SJCRH30 (cell line): ENCODE data around the gene WDR77. TPM values are rescaled to one million over a fixed set of nuclear protein-coding genes. Genes with fewer than 3 reads are reported as not detected.

ENCODE experiments used
- DNase-seq, 2 experiments: peaks; one replicate each; pipeline ENCODE4 v3.0.0-alpha.2; 2015 to 2020
- H3K27ac ChIP-seq: fragments of 250-450 bp; sonication (Bioruptor Pico); 2 replicates; pipeline ENCODE4 v1.5.1; 2020; ENCODE audit warnings: mild to moderate bottlenecking, moderate library complexity
- H3K27me3 ChIP-seq: fragments of 250-450 bp; sonication (Bioruptor Pico); 2 replicates; pipeline ENCODE4 v1.5.1; 2020; ENCODE audit warnings: mild to moderate bottlenecking, moderate library complexity
- H3K36me3 ChIP-seq: fragments of 250-450 bp; sonication (Bioruptor Pico); 2 replicates; pipeline ENCODE4 v1.5.1; 2020; ENCODE audit warnings: mild to moderate bottlenecking, moderate library complexity
- H3K4me1 ChIP-seq: fragments of 250-450 bp; sonication (Bioruptor Pico); 2 replicates; pipeline ENCODE4 v1.5.1; 2020; ENCODE audit warnings: mild to moderate bottlenecking, moderate library complexity
- H3K4me3 ChIP-seq: fragments of 250-450 bp; sonication (Bioruptor Pico); 2 replicates; pipeline ENCODE4 v1.5.1; 2020; ENCODE audit warnings: mild to moderate bottlenecking, moderate library complexity
- H3K9me3 ChIP-seq: fragments of 250-450 bp; sonication (Bioruptor Pico); replicated peaks from 2 replicates; pipeline ENCODE4 v1.5.1; 2020; ENCODE audit warnings: mild to moderate bottlenecking, moderate library complexity
- total RNA-seq: library from RNA; depleted of rRNA; stranded (reverse); fragments of >200 nt; shearing (Covaris generic); gene quantifications from 2 replicates; pipeline ENCODE4 v1.2.3, GENCODE V29; 2014

Gene WDR77
- total RNA-seq, 1 experiment from 2014 or later, result 80.9 TPM

- no peaks in the 10 kb centered on the region for H3K27me3 ChIP-seq
- DNase-seq, result no peak
- peaks cover 47% of the 10 kb centered on the region for H3K36me3 ChIP-seq
- peak overlapping the region; percentile 76 for H3K27ac ChIP-seq
- H3K4me3 ChIP-seq, result no peak overlapping the region
- peaks cover 17% of the 10 kb centered on the region for H3K4me1 ChIP-seq
- no peaks in the 10 kb centered on the region for H3K9me3 ChIP-seq
Measured at GRCh38 chr1:111462370-111463028, 13.4 kb upstream of the WDR77 start.

DNA sequence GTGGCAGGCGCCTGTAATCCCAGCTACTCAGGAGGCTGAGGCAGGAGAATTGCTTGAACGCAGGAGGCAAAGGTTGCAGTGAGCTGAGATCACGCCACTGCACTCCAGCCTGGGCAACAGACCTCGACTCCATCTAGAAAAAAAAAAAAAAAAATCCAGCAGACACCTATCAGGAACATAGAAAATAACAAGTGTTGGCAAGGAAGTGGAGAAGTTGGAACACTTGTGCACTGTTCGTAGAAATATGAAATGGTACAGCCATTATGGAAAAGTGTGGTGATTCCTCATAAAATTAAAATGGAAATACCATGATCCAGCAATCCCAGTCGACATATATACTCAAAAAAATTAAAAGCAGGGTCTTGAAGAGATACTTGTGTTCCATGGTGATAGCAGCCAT lies 12.7 kb upstream of the WDR77 start:
- peaks cover 55% of the 10 kb centered on the region for H3K36me3 ChIP-seq
- peaks cover 17% of the 10 kb centered on the region for H3K4me1 ChIP-seq
- no peak overlapping the region for H3K27ac ChIP-seq
- no peaks in the 10 kb centered on the region for H3K9me3 ChIP-seq
- no peaks in the 10 kb centered on the region for H3K27me3 ChIP-seq
- no peak overlapping the region for H3K4me3 ChIP-seq
- no peak for DNase-seq

- H3K36me3 ChIP-seq, result peaks cover 74% of the 10 kb centered on the region
- H3K4me1 ChIP-seq, result no peaks in the 10 kb centered on the region
- no peak overlapping the region for H3K27ac ChIP-seq
- H3K27me3 ChIP-seq, result no peaks in the 10 kb centered on the region
- H3K4me3 ChIP-seq, result no peak overlapping the region
- H3K9me3 ChIP-seq, result no peaks in the 10 kb centered on the region
- no peak for DNase-seq
Measured at GRCh38 chr1:111455642-111456031, 6.6 kb upstream of the WDR77 start.

DNA sequence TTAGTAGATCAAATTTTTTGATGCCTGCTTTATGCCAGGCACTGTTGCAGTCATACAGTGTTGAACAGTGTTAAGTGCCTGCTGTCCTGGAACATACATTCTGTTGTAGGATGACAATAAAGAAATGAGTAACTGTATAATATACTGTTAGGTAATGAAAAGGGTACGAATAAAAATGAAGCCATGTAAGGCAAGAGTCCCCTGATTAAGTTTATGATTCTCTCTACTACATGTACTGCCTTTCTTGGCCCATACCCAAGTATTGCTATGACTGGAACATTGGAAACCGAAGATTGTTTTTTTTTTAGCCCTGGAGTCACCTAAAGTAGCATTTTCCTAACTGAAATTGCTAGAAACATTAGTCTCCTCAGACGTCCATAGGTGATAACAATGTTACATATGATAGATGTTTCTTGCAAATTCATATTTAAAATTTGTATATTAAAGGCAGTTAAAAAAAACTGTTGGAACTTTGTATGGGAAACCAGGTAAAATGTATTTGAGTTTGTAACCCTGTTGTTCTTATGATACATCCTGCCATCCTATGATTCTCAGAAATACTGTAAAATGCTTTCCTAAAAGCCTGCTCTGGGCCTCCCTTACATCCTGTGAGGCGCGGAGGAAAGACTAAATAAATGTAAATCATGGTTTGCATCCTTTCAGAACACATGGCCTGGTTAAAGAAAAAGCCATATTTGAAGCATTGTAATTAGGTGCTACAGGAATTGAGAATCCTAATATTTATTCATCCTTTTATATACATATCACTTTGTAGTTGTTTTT lies 6.0 kb upstream of the WDR77 start:
- H3K4me3 ChIP-seq, result no peak overlapping the region
- H3K36me3 ChIP-seq, result peaks cover 68% of the 10 kb centered on the region
- no peak overlapping the region for H3K27ac ChIP-seq
- no peak for DNase-seq
- H3K9me3 ChIP-seq, result no peaks in the 10 kb centered on the region
- H3K27me3 ChIP-seq, result no peaks in the 10 kb centered on the region
- H3K4me1 ChIP-seq, result no peaks in the 10 kb centered on the region

DNA sequence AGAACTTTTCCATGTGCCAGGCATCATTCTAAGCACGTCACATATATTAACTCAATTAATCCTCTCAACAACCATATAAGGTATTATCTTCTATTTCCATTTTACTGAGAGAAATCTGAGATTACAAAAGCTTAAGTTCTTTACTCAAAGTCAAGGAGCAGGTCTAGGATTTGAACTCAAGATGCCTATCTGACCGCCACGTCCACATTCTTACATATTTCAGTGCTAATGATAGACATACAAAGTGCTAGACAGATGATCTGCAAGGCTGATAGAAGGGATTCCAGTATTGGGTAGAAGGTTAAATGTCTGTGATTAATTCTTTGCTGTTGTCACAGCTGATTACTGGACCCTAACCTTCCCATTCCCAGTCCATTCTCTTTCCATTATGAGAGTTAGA lies 4.7 kb upstream of the WDR77 start:
- no peaks in the 10 kb centered on the region for H3K4me1 ChIP-seq
- peaks cover 56% of the 10 kb centered on the region for H3K36me3 ChIP-seq
- no peaks in the 10 kb centered on the region for H3K9me3 ChIP-seq
- DNase-seq, result no peak
- no peaks in the 10 kb centered on the region for H3K27me3 ChIP-seq
- no peak overlapping the region for H3K4me3 ChIP-seq
- H3K27ac ChIP-seq, result no peak overlapping the region

DNA sequence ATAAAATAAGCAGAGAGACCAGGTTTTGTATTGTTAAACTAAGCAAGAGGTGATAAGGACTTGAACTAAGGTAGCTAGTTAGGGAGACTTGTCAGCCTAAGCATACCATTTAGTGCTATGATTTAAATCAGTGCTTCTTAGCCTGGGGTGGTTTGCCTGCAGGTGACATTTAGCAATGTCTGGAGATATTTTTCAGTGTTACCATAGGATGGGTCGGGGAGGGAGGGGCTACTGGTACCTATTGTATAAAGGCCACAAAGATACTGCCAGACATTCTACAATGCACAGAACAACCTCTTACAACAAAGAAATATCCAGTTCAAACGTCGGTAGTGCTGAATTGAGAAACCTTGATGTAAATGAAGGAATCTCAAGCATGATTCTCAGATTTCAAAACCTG lies 3.5 kb upstream of the WDR77 start:
- Histone ChIP-seq H3K4me1 (no peaks in the 10 kb centered on the region), H3K27ac (no peak overlapping the region), H3K9me3 (no peaks in the 10 kb centered on the region), H3K4me3 (no peak overlapping the region), H3K36me3 (peaks cover 47% of the 10 kb centered on the region), H3K27me3 (no peaks in the 10 kb centered on the region)
- DNase-seq, result no peak

DNA sequence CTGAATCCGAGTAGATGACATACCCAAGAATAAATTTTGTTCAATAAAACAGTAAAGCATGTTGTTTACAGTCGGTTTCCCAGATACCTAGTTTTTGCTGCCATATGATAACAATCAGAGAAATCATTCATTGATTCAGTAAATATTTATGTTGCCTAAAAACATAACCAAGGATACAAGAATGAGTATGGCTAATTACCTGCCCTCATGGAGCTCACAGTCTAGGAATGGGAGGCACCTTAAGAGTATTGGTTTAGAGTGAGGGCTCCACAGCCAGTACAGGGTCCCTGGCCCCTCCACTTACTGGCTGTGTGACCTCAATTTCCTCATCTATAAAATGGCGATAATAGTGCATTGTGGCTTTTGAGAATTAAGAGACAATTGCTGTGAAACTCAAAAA lies 1.1 kb upstream of the WDR77 start:
- H3K4me1 ChIP-seq, result no peaks in the 10 kb centered on the region
- peaks cover 45% of the 10 kb centered on the region for H3K36me3 ChIP-seq
- H3K27me3 ChIP-seq, result no peaks in the 10 kb centered on the region
- H3K27ac ChIP-seq, result peak overlapping the region; percentile 70; the same call in 1 of the 2 replicates
- no peaks in the 10 kb centered on the region for H3K9me3 ChIP-seq
- no peak for DNase-seq
- peak overlapping the region; percentile 85 for H3K4me3 ChIP-seq

- no peaks in the 10 kb centered on the region for H3K9me3 ChIP-seq
- no peaks in the 10 kb centered on the region for H3K4me1 ChIP-seq
- peak overlapping the region; percentile 70 for H3K27ac ChIP-seq
- H3K4me3 ChIP-seq, result peak overlapping the region; percentile 85
- H3K27me3 ChIP-seq, result no peaks in the 10 kb centered on the region
- H3K36me3 ChIP-seq, result peaks cover 39% of the 10 kb centered on the region
- DNase-seq, result no peak
Measured at GRCh38 chr1:111449703-111450017, 604 bp upstream of the WDR77 start.

GRCh38 chr1:111448482-111448917 lies 556 bp downstream of the WDR77 start:
- Histone ChIP-seq H3K4me3 (peak overlapping the region; percentile 85), H3K4me1 (no peaks in the 10 kb centered on the region), H3K9me3 (no peaks in the 10 kb centered on the region), H3K27me3 (no peaks in the 10 kb centered on the region), H3K36me3 (peaks cover 39% of the 10 kb centered on the region), H3K27ac (peak overlapping the region; percentile 70)
- DNase-seq, result peak; percentile 6 to 41

DNA sequence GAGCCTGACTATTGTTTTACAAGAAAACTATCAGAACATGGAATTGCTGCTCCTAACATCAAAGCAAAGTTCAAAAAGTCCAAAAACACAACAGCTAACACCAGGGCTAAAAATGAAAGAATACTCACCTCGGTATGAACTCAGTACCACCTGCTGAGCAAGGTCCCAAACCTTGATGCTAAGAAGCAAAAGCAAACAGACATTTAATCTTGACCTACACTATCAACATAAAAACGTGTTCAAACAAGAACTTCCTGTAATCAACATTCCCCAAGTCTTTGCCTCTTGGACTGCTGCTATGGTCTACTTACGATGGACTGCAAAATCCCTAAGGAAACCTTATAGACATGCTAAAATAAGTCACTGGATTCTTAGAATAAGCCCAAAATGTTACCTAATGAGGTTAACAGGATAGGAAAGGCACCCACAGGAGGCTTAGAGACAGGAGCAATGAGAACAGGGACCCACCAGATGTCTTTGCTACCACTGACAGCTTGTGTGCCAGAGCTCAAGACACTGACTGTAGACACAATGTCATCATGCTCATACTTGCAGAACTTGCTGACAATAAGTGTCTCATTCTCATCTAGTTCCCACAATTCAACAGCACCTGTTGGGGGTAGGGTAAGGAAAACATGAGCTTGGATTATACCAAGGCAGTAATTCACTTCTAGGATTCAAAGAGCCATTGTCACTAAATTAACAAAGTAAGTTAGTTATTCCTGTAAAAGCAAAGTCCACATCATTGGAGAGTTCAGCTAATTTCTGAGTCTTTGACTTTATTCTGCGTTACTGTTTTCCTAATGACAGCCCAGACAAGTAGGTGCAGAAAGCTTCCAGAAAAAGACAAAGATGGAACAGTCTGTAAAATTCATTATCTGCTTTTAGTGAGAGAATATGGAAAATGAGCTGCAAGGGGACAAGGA lies 1.8 kb downstream of the WDR77 start:
- Histone ChIP-seq H3K36me3 (peaks cover 50% of the 10 kb centered on the region), H3K27ac (no peak overlapping the region), H3K9me3 (no peaks in the 10 kb centered on the region), H3K27me3 (no peaks in the 10 kb centered on the region), H3K4me1 (no peaks in the 10 kb centered on the region), H3K4me3 (no peak overlapping the region; the same call in 1 of the 2 replicates)
- DNase-seq, result no peak

GRCh38 chr1:111446546-111446945 lies 2.5 kb downstream of the WDR77 start:
- Histone ChIP-seq H3K27me3 (no peaks in the 10 kb centered on the region), H3K4me1 (no peaks in the 10 kb centered on the region), H3K9me3 (no peaks in the 10 kb centered on the region), H3K4me3 (no peak overlapping the region), H3K27ac (no peak overlapping the region), H3K36me3 (peaks cover 55% of the 10 kb centered on the region)
- DNase-seq, result no peak

- no peak for DNase-seq
- Histone ChIP-seq H3K9me3 (no peaks in the 10 kb centered on the region), H3K36me3 (peaks cover 62% of the 10 kb centered on the region), H3K27ac (no peak overlapping the region), H3K4me1 (no peaks in the 10 kb centered on the region), H3K4me3 (no peak overlapping the region), H3K27me3 (no peaks in the 10 kb centered on the region)
Measured at GRCh38 chr1:111444031-111444430, 5.0 kb downstream of the WDR77 start.

DNA sequence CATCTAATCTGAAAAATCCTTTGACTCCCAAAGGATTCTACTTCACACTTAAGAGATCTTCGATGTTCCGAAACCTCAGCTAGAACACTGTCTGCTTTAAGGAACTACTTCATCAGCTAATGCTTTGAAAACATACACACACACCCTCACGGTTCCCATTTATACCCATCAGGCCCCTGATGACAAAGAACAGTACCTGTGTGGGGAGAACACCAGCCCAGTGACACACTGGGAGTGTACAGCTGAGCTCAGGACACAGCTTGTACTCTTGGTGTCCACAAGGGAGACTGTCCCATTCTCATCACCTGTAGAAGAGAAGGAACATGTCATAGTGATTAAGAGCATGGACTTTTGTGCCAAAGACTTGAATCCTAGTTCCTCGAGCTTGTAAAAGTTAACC lies 6.6 kb downstream of the WDR77 start:
- no peak overlapping the region for H3K27ac ChIP-seq
- no peaks in the 10 kb centered on the region for H3K9me3 ChIP-seq
- peaks cover 70% of the 10 kb centered on the region for H3K36me3 ChIP-seq
- DNase-seq, result no peak
- no peaks in the 10 kb centered on the region for H3K4me1 ChIP-seq
- no peak overlapping the region for H3K4me3 ChIP-seq
- H3K27me3 ChIP-seq, result no peaks in the 10 kb centered on the region

DNA sequence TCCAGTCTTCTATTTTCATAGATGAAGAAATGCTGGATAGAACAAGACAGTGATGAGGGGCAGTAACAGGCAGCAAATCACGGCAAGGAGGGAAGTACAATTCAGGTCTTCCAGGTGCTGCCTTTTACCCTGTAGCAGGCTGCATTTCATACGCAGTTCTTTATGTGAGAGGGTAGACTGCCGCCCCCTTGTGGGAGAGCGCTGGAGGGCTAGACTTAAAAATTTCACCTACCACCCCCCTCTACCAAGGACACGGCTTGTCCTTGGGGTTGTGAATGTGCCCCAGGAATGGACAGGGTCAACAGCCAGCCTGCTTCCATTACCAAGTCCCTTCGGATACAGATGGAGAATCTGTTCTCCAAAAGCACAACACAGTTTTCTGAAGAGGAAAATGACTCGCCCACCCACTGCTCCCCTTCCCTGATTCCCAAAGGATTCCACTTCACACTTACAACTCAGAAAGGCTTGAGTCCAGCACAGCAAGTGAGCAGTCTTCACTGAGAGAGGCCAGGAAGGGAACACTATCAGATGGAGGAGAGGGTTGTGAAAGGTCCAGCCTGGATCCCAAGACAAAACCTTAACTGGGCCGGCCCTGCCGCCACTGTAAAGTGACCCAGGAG lies 7.4 kb downstream of the WDR77 start:
- H3K4me3 ChIP-seq, result no peak overlapping the region
- H3K36me3 ChIP-seq, result peaks cover 62% of the 10 kb centered on the region
- H3K4me1 ChIP-seq, result no peaks in the 10 kb centered on the region
- H3K27ac ChIP-seq, result no peak overlapping the region
- H3K9me3 ChIP-seq, result no peaks in the 10 kb centered on the region
- peak; percentile 8 to 29 for DNase-seq
- no peaks in the 10 kb centered on the region for H3K27me3 ChIP-seq
